Trophoblast cell (in vitro differentiated cells and primary cell): ENCODE measurements around the gene TARBP2.

Source experiments
- DNase-seq, 2 donors: peaks; one replicate each; pipeline ENCODE4 v3.0.0-alpha.2; 2016
- H2AFZ ChIP-seq: 2 replicates; pipeline ENCODE4 v1.6.1; 2013; ENCODE audit warnings: low read length, moderate library complexity, mild to moderate bottlenecking; ENCODE audit not compliant: insufficient read depth, poor library complexity
- H2AK5ac ChIP-seq: 2 replicates; pipeline ENCODE4 v1.6.1; 2013; ENCODE audit warnings: mild to moderate bottlenecking, low read length
- H2BK120ac ChIP-seq: 2 replicates; pipeline ENCODE4 v1.6.1; 2013; ENCODE audit warnings: low read length, mild to moderate bottlenecking, moderate library complexity; ENCODE audit not compliant: insufficient read depth, poor library complexity
- H2BK12ac ChIP-seq: 2 replicates; pipeline ENCODE4 v1.6.1; 2013; ENCODE audit warnings: mild to moderate bottlenecking, low read length, moderate library complexity
- H2BK5ac ChIP-seq: 2 replicates; pipeline ENCODE4 v1.6.1; 2013; ENCODE audit warnings: low read length, low read depth, moderate library complexity, mild to moderate bottlenecking; ENCODE audit not compliant: poor library complexity
- H3K14ac ChIP-seq: 2 replicates; pipeline ENCODE4 v1.6.1; 2013; ENCODE audit warnings: mild to moderate bottlenecking, low read length
- H3K18ac ChIP-seq: 2 replicates; pipeline ENCODE4 v1.6.1; 2013; ENCODE audit warnings: mild to moderate bottlenecking, low read length
- H3K23ac ChIP-seq: 2 replicates; pipeline ENCODE4 v1.6.1; 2013; ENCODE audit warnings: low read length
- H3K27ac ChIP-seq: 2 replicates; pipeline ENCODE4 v1.5.1; 2013; ENCODE audit warnings: low read depth, mild to moderate bottlenecking, inconsistent platforms, low read length, moderate library complexity
- H3K27me3 ChIP-seq: 2 replicates; pipeline ENCODE4 v1.6.1; 2013; ENCODE audit warnings: inconsistent platforms, mild to moderate bottlenecking, low read length, moderate library complexity; ENCODE audit not compliant: insufficient read depth
- H3K36me3 ChIP-seq, 2 experiments: 1 replicate in 1 of 2; 2 replicates in 1 of 2; pipeline ENCODE4 v1.6.1; 2013; ENCODE audit warnings: low read length in 2 of 2, mild to moderate bottlenecking in 2 of 2, moderate library complexity in 1 of 2; ENCODE audit not compliant: insufficient read depth in 2 of 2, control insufficient read depth in 1 of 2
- H3K4ac ChIP-seq: 2 replicates; pipeline ENCODE4 v1.6.1; 2013; ENCODE audit warnings: low read depth, mild to moderate bottlenecking, low read length, moderate library complexity
- H3K4me1 ChIP-seq, 2 experiments: 1 replicate in 1 of 2; 2 replicates in 1 of 2; pipeline ENCODE4 v1.6.1; 2013; ENCODE audit warnings: low read length in 2 of 2, mild to moderate bottlenecking in 2 of 2, moderate library complexity in 1 of 2; ENCODE audit not compliant: insufficient read depth in 2 of 2, control insufficient read depth in 1 of 2
- H3K4me2 ChIP-seq: 2 replicates; pipeline ENCODE4 v1.6.1; 2013; ENCODE audit warnings: inconsistent platforms, mild to moderate bottlenecking, low read length, moderate library complexity
- H3K4me3 ChIP-seq: 2 replicates; pipeline ENCODE4 v1.5.1; 2013; ENCODE audit warnings: mild to moderate bottlenecking, low read depth, low read length, inconsistent platforms
- H3K79me1 ChIP-seq: one replicate; pipeline ENCODE4 v1.6.1; 2013; ENCODE audit warnings: low read length
- H3K79me2 ChIP-seq: 2 replicates; pipeline ENCODE4 v1.6.1; 2013; ENCODE audit warnings: low read length, mild to moderate bottlenecking; ENCODE audit not compliant: control insufficient read depth, insufficient read depth, poor library complexity
- H3K9ac ChIP-seq: 2 replicates; pipeline ENCODE4 v1.6.1; 2013; ENCODE audit warnings: mild to moderate bottlenecking, low read length
- H3K9me3 ChIP-seq: 2 replicates; pipeline ENCODE4 v1.6.1; 2013; ENCODE audit warnings: low read depth, mild to moderate bottlenecking, control low read depth, inconsistent platforms, low read length; ENCODE audit not compliant: insufficient read depth
- H4K12ac ChIP-seq: 2 replicates; pipeline ENCODE4 v1.6.1; 2013; ENCODE audit warnings: low read depth, mild to moderate bottlenecking, low read length, moderate library complexity
- H4K8ac ChIP-seq: 2 replicates; pipeline ENCODE4 v1.6.1; 2013; ENCODE audit warnings: low read depth, mild to moderate bottlenecking, low read length, moderate library complexity
- H4K91ac ChIP-seq: one replicate; pipeline ENCODE4 v1.6.1; 2013; ENCODE audit warnings: low read depth, mild to moderate bottlenecking, low read length, moderate library complexity
- WGBS: extraction: QIAGEN DNeasy Blood & Tissue Kit; methylation state at CpG from one replicate; pipeline ENCODE4 v1.1.7; 2013; ENCODE audit warnings: missing lambda C conversion rate; ENCODE audit not compliant: insufficient read length, insufficient coverage; ENCODE audit errors: extremely low coverage; 5-methylcytosine and 5-hydroxymethylcytosine counted together

TARBP2 gene

GRCh38 chr12:53493610-53494391 lies 7.3 kb upstream of the TARBP2 start:
- H3K18ac ChIP-seq: no peak overlapping the region
- peak overlapping the region; percentile 77 for H2BK120ac ChIP-seq
- no peak overlapping the region for H2BK5ac ChIP-seq
- H3K4me2 ChIP-seq: peak overlapping the region; percentile 97
- no peaks in the 10 kb centered on the region for H3K79me2 ChIP-seq
- DNase-seq: peak in 1 of 2 donors; percentile 35
- peak overlapping the region; percentile 90 for H3K14ac ChIP-seq
- no peak overlapping the region for H4K12ac ChIP-seq
- peak overlapping the region; percentile 27 for H2AK5ac ChIP-seq
- peaks cover 14 to 27% of the 10 kb centered on the region in 2 experiments for H3K4me1 ChIP-seq
- H3K9ac ChIP-seq: no peak overlapping the region
- H3K23ac ChIP-seq: no peak overlapping the region
- H4K8ac ChIP-seq: peak overlapping the region; percentile 96
- no peaks in the 10 kb centered on the region for H3K9me3 ChIP-seq
- H2AFZ ChIP-seq: peak overlapping the region; percentile 97
- no peaks in the 10 kb centered on the region for H3K27me3 ChIP-seq
- peak overlapping the region; percentile 84 for H3K27ac ChIP-seq
- H3K36me3 ChIP-seq: no peaks in the 10 kb centered on the region
- H3K4me3 ChIP-seq: no peak overlapping the region
- peaks cover 13% of the 10 kb centered on the region for H3K79me1 ChIP-seq
- no CpG with 5 or more reads among the region's 11 CpGs for WGBS
- H4K91ac ChIP-seq: peak overlapping the region; percentile 90
- peak overlapping the region; percentile 12 for H2BK12ac ChIP-seq
- peak overlapping the region; percentile 13 for H3K4ac ChIP-seq

- Histone ChIP-seq H3K18ac (no peak overlapping the region), H3K27me3 (no peaks in the 10 kb centered on the region), H3K27ac (no peak overlapping the region), H3K79me1 (peaks cover 24% of the 10 kb centered on the region), H2BK12ac (peak overlapping the region; percentile 11), H2BK5ac (no peak overlapping the region), H3K4ac (no peak overlapping the region), H3K14ac (no peak overlapping the region), H3K4me2 (no peak overlapping the region), H2AK5ac (no peak overlapping the region), H2AFZ (peak overlapping the region; percentile 10), H4K91ac (peak overlapping the region; percentile 21), H3K4me3 (no peak overlapping the region), H3K36me3 (no peaks in the 10 kb centered on the region), H3K9ac (no peak overlapping the region), H3K79me2 (peaks cover under 1% of the 10 kb centered on the region), H4K12ac (no peak overlapping the region), H2BK120ac (no peak overlapping the region), H3K23ac (no peak overlapping the region), H3K9me3 (no peaks in the 10 kb centered on the region), H4K8ac (peak overlapping the region; percentile 41), H3K4me1 (peaks cover 22 to 33% of the 10 kb centered on the region in 2 experiments)
- no CpG with 5 or more reads among the region's 5 CpGs for WGBS
- peak in 1 of 2 donors; percentile 20 for DNase-seq
Observed at GRCh38 chr12:53495903-53496751, 5.0 kb upstream of the TARBP2 start.

DNA sequence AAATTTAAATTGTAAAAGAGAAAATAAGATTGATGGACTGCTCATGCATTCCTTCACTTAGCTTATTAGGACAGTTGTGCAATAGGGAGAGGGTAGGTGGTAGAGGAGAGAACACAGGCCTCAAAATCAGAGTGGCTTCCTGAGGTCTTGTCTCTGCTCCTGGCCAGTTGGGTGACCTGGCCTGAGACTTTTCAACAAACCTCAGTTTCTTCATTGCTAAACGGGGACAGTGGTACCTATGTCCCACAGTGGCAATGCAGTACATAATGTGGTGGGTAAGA lies 4.4 kb upstream of the TARBP2 start:
- Histone ChIP-seq H3K4me2 (no peak overlapping the region), H3K9me3 (peaks cover 2% of the 10 kb centered on the region), H3K4me3 (no peak overlapping the region), H2AK5ac (no peak overlapping the region), H3K79me1 (peaks cover 29% of the 10 kb centered on the region), H4K8ac (no peak overlapping the region), H2BK5ac (no peak overlapping the region), H3K36me3 (no peaks in the 10 kb centered on the region), H3K9ac (no peak overlapping the region), H3K14ac (no peak overlapping the region), H3K18ac (no peak overlapping the region), H3K79me2 (peaks cover 5% of the 10 kb centered on the region), H3K27ac (no peak overlapping the region), H3K4ac (no peak overlapping the region), H3K23ac (no peak overlapping the region), H4K12ac (no peak overlapping the region), H3K27me3 (no peaks in the 10 kb centered on the region), H3K4me1 (peaks cover 24 to 36% of the 10 kb centered on the region in 2 experiments), H2AFZ (no peak overlapping the region), H2BK12ac (no peak overlapping the region), H2BK120ac (no peak overlapping the region), H4K91ac (no peak overlapping the region)
- WGBS: no CpG with 5 or more reads among the region's 1 CpG
- no peak for DNase-seq

DNA sequence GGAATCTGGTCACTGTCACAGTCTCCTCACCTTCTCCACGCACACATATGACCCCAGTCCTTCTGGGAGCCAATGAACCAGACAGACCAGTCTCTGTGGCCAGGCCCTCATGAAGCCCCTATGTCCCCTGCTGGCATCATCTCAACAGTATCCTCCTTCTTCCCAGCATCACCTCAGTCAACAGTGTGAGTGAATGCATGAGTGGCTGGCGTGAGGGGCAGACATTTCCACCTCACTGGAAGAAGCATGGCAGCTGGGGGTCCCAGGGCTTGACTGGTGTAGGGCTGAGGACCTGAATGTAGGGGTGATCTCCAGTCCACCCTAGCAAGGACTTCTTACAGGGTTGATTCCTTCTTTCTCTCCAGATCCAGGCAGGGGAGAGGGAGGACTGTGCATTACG lies 3.6 kb upstream of the TARBP2 start:
- Histone ChIP-seq H3K23ac (no peak overlapping the region), H2AFZ (no peak overlapping the region), H2BK120ac (no peak overlapping the region), H3K4ac (no peak overlapping the region), H2BK5ac (no peak overlapping the region), H4K8ac (no peak overlapping the region), H3K79me2 (peaks cover 8% of the 10 kb centered on the region), H3K9ac (no peak overlapping the region), H3K27me3 (no peaks in the 10 kb centered on the region), H3K79me1 (peaks cover 30% of the 10 kb centered on the region), H3K4me1 (peaks cover 25 to 36% of the 10 kb centered on the region in 2 experiments), H3K4me2 (no peak overlapping the region), H4K91ac (no peak overlapping the region), H3K4me3 (no peak overlapping the region), H2BK12ac (no peak overlapping the region), H3K36me3 (no peaks in the 10 kb centered on the region), H2AK5ac (no peak overlapping the region), H3K27ac (no peak overlapping the region), H3K9me3 (peaks cover 2% of the 10 kb centered on the region), H3K14ac (no peak overlapping the region), H3K18ac (no peak overlapping the region), H4K12ac (no peak overlapping the region)
- no CpG with 5 or more reads among the region's 3 CpGs for WGBS
- no peak for DNase-seq
